Ureter (tissue), 1 donor: ENCODE results near the gene ING1. TPM values are rescaled to one million over a fixed set of nuclear protein-coding genes. Genes with fewer than 3 reads are reported as not detected.
"Not testable (repeated sequence)": the region's sequence is repeated elsewhere in the genome, so short reads cannot be mapped to it uniquely, and the experiment has no call there.

Source experiments
- DNase-seq: peaks from one replicate; pipeline ENCODE4 v3.0.0-alpha.2; 2020; ENCODE audit warnings: low spot score
- total RNA-seq: library from RNA; stranded (reverse); gene quantifications from one replicate; pipeline ENCODE4 v1.2.4, GENCODE V29; 2023
- donor health status: DM: yes; HTN: yes; CAD: no.

The ING1 gene
- total RNA-seq, 1 donor from 2014 or later: 8.8 TPM

- peak; percentile 99 for DNase-seq
Measured at GRCh38 chr13:110715395-110716246, 2.1 kb downstream of the ING1 start.

- DNase-seq: peak; percentile 75
Measured at GRCh38 chr13:110716247-110716515, 2.7 kb downstream of the ING1 start.

GRCh38 chr13:110719036-110719710 lies 5.7 kb downstream of the ING1 start:
- DNase-seq: no peak

GRCh38 chr13:110722971-110723370 lies 9.5 kb downstream of the ING1 start:
- no peak for DNase-seq

GRCh38 chr13:110723598-110723997 lies 10.1 kb downstream of the ING1 start:
- no peak for DNase-seq

- not testable (repeated sequence) for DNase-seq
Measured at GRCh38 chr13:110726153-110726552, 12.7 kb downstream of the ING1 start.

- DNase-seq: no peak
Measured at GRCh38 chr13:110726726-110727125, 13.2 kb downstream of the ING1 start.

- DNase-seq: no peak
Measured at GRCh38 chr13:110731072-110731471, 17.6 kb downstream of the ING1 start.

GRCh38 chr13:110734561-110734960 lies 21.1 kb downstream of the ING1 start:
- no peak for DNase-seq

GRCh38 chr13:110737555-110737954 lies 24.1 kb downstream of the ING1 start:
- no peak for DNase-seq

- no peak for DNase-seq
Measured at GRCh38 chr13:110743687-110744086, 30.2 kb downstream of the ING1 start.

- no peak for DNase-seq
Measured at GRCh38 chr13:110746438-110746837, 32.9 kb downstream of the ING1 start.

- DNase-seq: no peak
Measured at GRCh38 chr13:110748271-110748670, 34.8 kb downstream of the ING1 start.

GRCh38 chr13:110756219-110756631 lies 42.7 kb downstream of the ING1 start:
- DNase-seq: no peak

- no peak for DNase-seq
Measured at GRCh38 chr13:110757296-110757695, 43.8 kb downstream of the ING1 start.

GRCh38 chr13:110758195-110758805 lies 44.8 kb downstream of the ING1 start:
- no peak for DNase-seq

GRCh38 chr13:110759710-110760109 lies 46.2 kb downstream of the ING1 start:
- DNase-seq: no peak

- DNase-seq: no peak
Measured at GRCh38 chr13:110760611-110761010, 47.1 kb downstream of the ING1 start.

- DNase-seq: no peak
Measured at GRCh38 chr13:110766671-110767430, 53.4 kb downstream of the ING1 start.

- DNase-seq: no peak
Measured at GRCh38 chr13:110767476-110767875, 54.0 kb downstream of the ING1 start.

- no peak for DNase-seq
Measured at GRCh38 chr13:110769097-110769496, 55.6 kb downstream of the ING1 start.

- DNase-seq: no peak
Measured at GRCh38 chr13:110770678-110771077, 57.2 kb downstream of the ING1 start.
